ENCODE measurements around the gene CPSF3. TPM values are rescaled to one million over a fixed set of nuclear protein-coding genes. Genes with fewer than 3 reads are reported as not detected.

Gene CPSF3
- total and polyA plus RNA-seq, 2 of the 8 experiments (the other 6 are each of a cell fraction or from before 2014, with no cell fraction given), result 44.5 to 93.3 TPM

DNA sequence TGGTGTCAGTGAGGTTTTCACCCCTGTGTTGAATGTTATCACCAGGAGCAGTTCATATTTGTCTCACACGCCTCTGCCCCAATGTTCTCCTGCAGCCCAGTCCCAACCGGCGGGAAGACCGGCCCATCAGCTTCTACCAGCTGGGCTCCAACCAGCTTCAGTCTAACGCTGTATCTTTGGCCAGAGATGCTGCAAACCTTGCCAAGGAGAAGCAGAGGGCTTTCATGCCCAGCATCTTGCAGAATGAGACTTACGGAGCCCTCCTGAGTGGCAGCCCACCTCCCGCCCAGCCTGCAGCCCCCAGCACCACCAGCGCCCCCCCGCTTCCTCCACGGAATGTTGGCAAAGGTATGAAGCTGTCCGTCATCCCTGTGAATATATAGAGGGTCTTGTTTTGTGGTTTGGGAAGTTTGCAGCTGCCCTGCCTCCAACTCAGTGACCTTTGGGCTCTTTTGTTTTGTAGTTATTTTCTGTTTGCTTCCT is 35.2 kb upstream of the CPSF3 start:
- H4K20me1 ChIP-seq (replicated peaks in 1 of 2; ENCODE audit: control insufficient read depth in 1 of 2, insufficient read depth in 2 of 2, low read length in 2 of 2), result peaks cover 4% of the 10 kb centered on the region in 2 experiments
- 87% methylated on average over 11 of the region's 11 CpGs; no CpG with 5 or more reads in 1 of the 2 experiments for WGBS, 2 experiments (ENCODE audit: extremely low coverage in 1 of 2, insufficient coverage in 1 of 2, insufficient read length in 1 of 2, insufficient replicate concordance in 2 of 2, low coverage in 1 of 2, low lambda C conversion rate in 2 of 2, missing lambda C conversion rate in 1 of 2)
- no peak overlapping the region for H2BK12ac ChIP-seq (ENCODE audit: low read depth, low read length)
- no peaks in the 10 kb centered on the region for H3K23me2 ChIP-seq (ENCODE audit: low read depth, low read length)
- POLR2A ChIA-PET (ENCODE audit: partially characterized antibody), result no interaction called here
- DNase-seq (ENCODE audit: low read depth in 1 of 2, low spot score in 2 of 2) (no peak), FAIRE-seq (no peak)
- no peak overlapping the region for H4K8ac ChIP-seq (ENCODE audit: extremely low read depth, insufficient read depth, low read length)
- H4K91ac ChIP-seq (replicated peaks; ENCODE audit: insufficient read length, low read length), result no peak overlapping the region
- no peak overlapping the region for H3K4me3 ChIP-seq (ENCODE audit: extremely low read depth in 1 of 4, insufficient read depth in 2 of 4, low read depth in 3 of 4, low read length in 4 of 4)
- H3K4me2 ChIP-seq (ENCODE audit: insufficient read depth in 1 of 2, low read depth in 2 of 2, low read length in 2 of 2), result no peak overlapping the region
- no peaks in the 10 kb centered on the region for H3K79me2 ChIP-seq (ENCODE audit: control insufficient read depth in 1 of 2, insufficient read depth in 2 of 2, low read length in 2 of 2)
- H2BK15ac ChIP-seq (ENCODE audit: low read length), result no peak overlapping the region
- H2BK120ac ChIP-seq (replicated peaks; ENCODE audit: low read depth, low read length), result no peak overlapping the region
- H3K36me3 ChIP-seq (ENCODE audit: control insufficient read depth in 2 of 4, insufficient read depth in 4 of 4, low read length in 3 of 4), result peaks cover 0 to 8% (median 2%) of the 10 kb centered on the region in 4 experiments; a peak in 4 of 8 replicates
- H3K79me1 ChIP-seq (ENCODE audit: low read depth, low read length), result no peaks in the 10 kb centered on the region
- H4K5ac ChIP-seq (ENCODE audit: insufficient read length, low read depth, low read length), result no peak overlapping the region
- H3K18ac ChIP-seq (ENCODE audit: extremely low read depth, low read length), result no peak overlapping the region
- H2BK20ac ChIP-seq (ENCODE audit: low read length), result no peak overlapping the region
- H2AK5ac ChIP-seq (ENCODE audit: low read depth, low read length), result no peak overlapping the region; the same call in 1 of the 2 replicates
- H3K4ac ChIP-seq (replicated peaks; ENCODE audit: insufficient read length, low read depth, low read length), result no peak overlapping the region
- peaks cover 3 to 7% (median 6%) of the 10 kb centered on the region in 4 experiments; a peak in 6 of 7 replicates for H3K4me1 ChIP-seq (replicated peaks in 1 of 4; ENCODE audit: control insufficient read depth in 3 of 4, insufficient read depth in 4 of 4, low read length in 3 of 4)
- H3K27me3 ChIP-seq (replicated peaks in 1 of 4; ENCODE audit: control insufficient read depth in 3 of 4, extremely low read depth in 1 of 4, insufficient read depth in 3 of 4, low read length in 3 of 4), result no peaks in the 10 kb centered on the region
- H3K23ac ChIP-seq (ENCODE audit: insufficient read length), result no peak overlapping the region
- H3K27ac ChIP-seq (ENCODE audit: low read depth, low read length), result no peak overlapping the region
- H2AFZ ChIP-seq (ENCODE audit: low read length), result no peak overlapping the region
- H3K56ac ChIP-seq (replicated peaks; ENCODE audit: insufficient read length, low read depth, low read length), result no peak overlapping the region
- CTCF ChIA-PET (ENCODE audit: partially characterized antibody), result interaction anchor here (0.7 to 4.1 kb wide), 6 partner anchors 13 to 245 kb away, joined by 3 to 17 read pairs (median 6); no protein-coding TSS in a partner anchor
- no peak overlapping the region for H3K14ac ChIP-seq (ENCODE audit: insufficient read length)
- no peak overlapping the region for H3K9ac ChIP-seq (replicated peaks in 1 of 4; ENCODE audit: extremely low read depth in 1 of 4, low read depth in 3 of 4, low read length in 3 of 4)
- H3K9me3 ChIP-seq (ENCODE audit: insufficient read depth in 2 of 2, low read depth in 1 of 2, low read length in 1 of 2), result no peaks in the 10 kb centered on the region
- no peak overlapping the region for H2BK5ac ChIP-seq (ENCODE audit: low read depth, low read length)
- TF ChIP-seq SP2 (IDR thresholded peaks at IDR 0.05; ENCODE audit: low read length), result no peak
- TF ChIP-seq SIX5 (IDR thresholded peaks at IDR 0.05; ENCODE audit: low read depth, low read length), result no peak
- TF ChIP-seq RNF2 (IDR thresholded peaks at IDR 0.05; ENCODE audit: borderline replicate concordance, low read depth, low read length, missing control alignments, poor library complexity, severe bottlenecking), result no peak
- no peak for TF ChIP-seq SUZ12 (IDR thresholded peaks at IDR 0.05; ENCODE audit: low read length)
- no peak for TF ChIP-seq BCL11A (IDR thresholded peaks at IDR 0.05; ENCODE audit: low read depth in 2 of 2, low read length in 2 of 2)
- TF ChIP-seq POLR2A (IDR thresholded peaks at IDR 0.05; ENCODE audit: control extremely low read depth in 1 of 2, low read depth in 2 of 2, low read length in 2 of 2), result no peak
- TF ChIP-seq, protein P1, sequence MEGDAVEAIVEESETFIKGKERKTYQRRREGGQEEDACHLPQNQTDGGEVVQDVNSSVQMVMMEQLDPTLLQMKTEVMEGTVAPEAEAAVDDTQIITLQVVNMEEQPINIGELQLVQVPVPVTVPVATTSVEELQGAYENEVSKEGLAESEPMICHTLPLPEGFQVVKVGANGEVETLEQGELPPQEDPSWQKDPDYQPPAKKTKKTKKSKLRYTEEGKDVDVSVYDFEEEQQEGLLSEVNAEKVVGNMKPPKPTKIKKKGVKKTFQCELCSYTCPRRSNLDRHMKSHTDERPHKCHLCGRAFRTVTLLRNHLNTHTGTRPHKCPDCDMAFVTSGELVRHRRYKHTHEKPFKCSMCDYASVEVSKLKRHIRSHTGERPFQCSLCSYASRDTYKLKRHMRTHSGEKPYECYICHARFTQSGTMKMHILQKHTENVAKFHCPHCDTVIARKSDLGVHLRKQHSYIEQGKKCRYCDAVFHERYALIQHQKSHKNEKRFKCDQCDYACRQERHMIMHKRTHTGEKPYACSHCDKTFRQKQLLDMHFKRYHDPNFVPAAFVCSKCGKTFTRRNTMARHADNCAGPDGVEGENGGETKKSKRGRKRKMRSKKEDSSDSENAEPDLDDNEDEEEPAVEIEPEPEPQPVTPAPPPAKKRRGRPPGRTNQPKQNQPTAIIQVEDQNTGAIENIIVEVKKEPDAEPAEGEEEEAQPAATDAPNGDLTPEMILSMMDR (IDR thresholded peaks at IDR 0.05; ENCODE audit: control extremely low read depth in 1 of 3, insufficient read depth in 1 of 3, low read depth in 1 of 3, low read length in 3 of 3), result no peak
- TF ChIP-seq TAF7 (optimal IDR thresholded peaks at IDR 0.05; ENCODE audit: borderline replicate concordance, low read depth, low read length), result no peak
- no peak for TF ChIP-seq EZH2 (IDR thresholded peaks at IDR 0.05; ENCODE audit: low read depth, low read length, severe bottlenecking)
- no peak for TF ChIP-seq KDM1A (IDR thresholded peaks at IDR 0.05; ENCODE audit: borderline replicate concordance, low read length)
- TF ChIP-seq NANOG (IDR thresholded peaks at IDR 0.05; ENCODE audit: insufficient read depth, low read depth, low read length, poor library complexity, severe bottlenecking), result no peak
